Smooth muscle cell (in vitro differentiated cells): ENCODE data around the gene PRICKLE1. TPM values are rescaled to one million over a fixed set of nuclear protein-coding genes. Genes with fewer than 3 reads are reported as not detected.

Experiments used
- DNase-seq: peaks from one replicate; lab custom pipeline; 2025; ENCODE audit not compliant: unreplicated experiment; lab: John Stamatoyannopoulos, UW
- H2AFZ ChIP-seq: fragments of 200-600 bp; sonication (generic); 2 replicates; pipeline ENCODE4 v1.6.0; 2016; ENCODE audit warnings: antibody characterized with exemption, low read depth, mild to moderate bottlenecking
- H3F3A ChIP-seq: fragments of 200-600 bp; sonication (generic); 2 replicates; pipeline ENCODE4 v1.6.0; 2017; ENCODE audit warnings: antibody characterized with exemption, low read depth
- H3K27ac ChIP-seq: fragments of 200-600 bp; sonication (generic); 2 replicates; pipeline ENCODE4 v1.5.1; 2016; ENCODE audit warnings: low read depth, mild to moderate bottlenecking
- H3K27me3 ChIP-seq: fragments of 200-600 bp; sonication (generic); 2 replicates; pipeline ENCODE4 v1.6.1; 2016; ENCODE audit warnings: low read depth, mild to moderate bottlenecking
- H3K36me3 ChIP-seq: fragments of 200-600 bp; sonication (generic); 2 replicates; pipeline ENCODE4 v1.5.1; 2016; ENCODE audit warnings: low read depth
- H3K4me1 ChIP-seq: fragments of 200-600 bp; sonication (generic); 2 replicates; pipeline ENCODE4 v1.5.1; 2016; ENCODE audit warnings: low read depth
- H3K4me2 ChIP-seq: fragments of 200-600 bp; sonication (generic); 2 replicates; pipeline ENCODE4 v1.6.0; 2016; ENCODE audit warnings: mild to moderate bottlenecking
- H3K4me3 ChIP-seq: fragments of 200-600 bp; sonication (generic); 2 replicates; pipeline ENCODE4 v1.5.1; 2016; ENCODE audit warnings: mild to moderate bottlenecking
- H3K79me2 ChIP-seq: fragments of 200-600 bp; sonication (generic); 2 replicates; pipeline ENCODE4 v1.6.0; 2016; ENCODE audit warnings: low read depth, mild to moderate bottlenecking
- H3K9ac ChIP-seq: fragments of 200-600 bp; sonication (generic); 2 replicates; pipeline ENCODE4 v1.6.0; 2016; ENCODE audit warnings: low read depth
- H3K9me3 ChIP-seq: fragments of 200-600 bp; sonication (generic); replicated peaks from 2 replicates; pipeline ENCODE4 v1.5.1; 2016; ENCODE audit warnings: low read depth
- H4K20me1 ChIP-seq: fragments of 200-600 bp; sonication (generic); 2 replicates; pipeline ENCODE4 v1.6.0; 2016; ENCODE audit warnings: low read depth
- CTCF ChIP-seq: fragments of 200-600 bp; sonication (generic); IDR thresholded peaks from 2 replicates; pipeline ENCODE4 v1.5.1; 2017; ENCODE audit warnings: borderline replicate concordance, mild to moderate bottlenecking, antibody characterized with exemption; ENCODE audit not compliant: insufficient read depth, poor library complexity, severe bottlenecking
- WGBS: methylation state at CpG from one replicate; pipeline ENCODE4 v1.1.7; 2016; ENCODE audit warnings: low lambda C conversion rate; 5-methylcytosine and 5-hydroxymethylcytosine counted together
- polyA plus RNA-seq: library from polyadenylated mRNA; unstranded; fragments of >200 nt; fragmentation: Nextera tagmentation; extraction: Ambion mirVana; gene quantifications from 2 replicates; pipeline ENCODE4 v1.2.1, GENCODE V29; 2016
- total RNA-seq: library from RNA; depleted of rRNA; stranded (reverse); fragments of >200 nt; gene quantifications from 2 replicates; pipeline ENCODE4 v1.2.3, GENCODE V29; 2014

Gene PRICKLE1
- total RNA-seq: 39.4 and 45.7 TPM in 2 replicates
- 42.2 and 55.4 TPM in 2 replicates for polyA plus RNA-seq

- Histone ChIP-seq H3K4me2 (peak within 1 kb of the TSS; percentile 91), H3K79me2 (peaks cover 48% of the 10 kb centered on the region), H3K36me3 (no peaks in the 10 kb centered on the region), H3F3A (no peaks in the 10 kb centered on the region), H3K27ac (peak within 1 kb of the TSS; percentile 50), H3K4me1 (peaks cover 8% of the 10 kb centered on the region), H3K9me3 (no peaks in the 10 kb centered on the region), H3K4me3 (peak within 1 kb of the TSS; percentile 97), H3K27me3 (no peaks in the 10 kb centered on the region), H2AFZ (peak within 1 kb of the TSS; percentile 91), H3K9ac (peak within 1 kb of the TSS; percentile 85), H4K20me1 (peaks cover 46% of the 10 kb centered on the region)
- DNase-seq: no peak
- no peak for TF ChIP-seq CTCF
- WGBS: under 1% methylated on average over 54 of the region's 107 CpGs
These were observed at the start of gene PRICKLE1 for GRCh38 chr12:42589465-42590329. Gene PRICKLE1 (minus strand): TSS chr12:42589746. CDS start chr12:42472516, 117,230 bp downstream.

- no peak for TF ChIP-seq CTCF
- H3K27ac ChIP-seq: no peak overlapping the region
- H3K9ac ChIP-seq: no peak overlapping the region
- no peak for DNase-seq
- H3K27me3 ChIP-seq: no peaks in the 10 kb centered on the region
- no peaks in the 10 kb centered on the region for H4K20me1 ChIP-seq
- WGBS: 74% methylated on average over 4 of the region's 4 CpGs
- no peak overlapping the region for H3K4me3 ChIP-seq
- H3K4me1 ChIP-seq: peaks cover 10% of the 10 kb centered on the region
- H3K79me2 ChIP-seq: no peaks in the 10 kb centered on the region
- H2AFZ ChIP-seq: no peak overlapping the region
- peaks cover 21% of the 10 kb centered on the region for H3F3A ChIP-seq
- H3K4me2 ChIP-seq: no peak overlapping the region
- H3K9me3 ChIP-seq: no peaks in the 10 kb centered on the region
- no peaks in the 10 kb centered on the region for H3K36me3 ChIP-seq
These were observed 49.2 kb upstream of the PRICKLE1 start for GRCh38 chr12:42638697-42639096.

GRCh38 chr12:42638011-42638410, 48.5 kb upstream of the PRICKLE1 start:
- Histone ChIP-seq H3K27ac (no peak overlapping the region), H3K36me3 (no peaks in the 10 kb centered on the region), H3K9ac (no peak overlapping the region), H3K79me2 (no peaks in the 10 kb centered on the region), H3K4me1 (peaks cover 10% of the 10 kb centered on the region), H4K20me1 (no peaks in the 10 kb centered on the region), H3K27me3 (no peaks in the 10 kb centered on the region), H3K4me2 (no peak overlapping the region), H3K9me3 (no peaks in the 10 kb centered on the region), H2AFZ (peak overlapping the region; percentile 79), H3K4me3 (no peak overlapping the region), H3F3A (peaks cover 21% of the 10 kb centered on the region)
- no peak for TF ChIP-seq CTCF
- no peak for DNase-seq
